SK-N-SH treated with all-trans-retinoic acid at 6 μM for 48 hours (cell line): ENCODE results near the gene TTC39C.

ENCODE experiments used
- BACH2 ChIP-seq: fragments of 250-450 bp; sonication (Bioruptor Pico); IDR thresholded peaks from 2 replicates; pipeline ENCODE4 v1.9.0; 2021; ENCODE audit warnings: mild to moderate bottlenecking, borderline replicate concordance
- GLIS3 ChIP-seq: fragments of 250-450 bp; sonication (Bioruptor Pico); IDR thresholded peaks from 2 replicates; pipeline ENCODE4 v1.5.0; 2020; ENCODE audit warnings: mild to moderate bottlenecking, moderate library complexity
- ISL1 ChIP-seq: fragments of 250-450 bp; sonication (Bioruptor Pico); IDR thresholded peaks from 2 replicates; pipeline ENCODE4 v2.1.2; 2022; ENCODE audit warnings: mild to moderate bottlenecking, moderate library complexity
- PPARA ChIP-seq: fragments of 250-450 bp; sonication (Bioruptor Pico); IDR thresholded peaks from 2 replicates; pipeline ENCODE4 v1.5.0; 2020; ENCODE audit warnings: mild to moderate bottlenecking, borderline replicate concordance
- SNAI2 ChIP-seq: fragments of 250-450 bp; sonication (Bioruptor Pico); IDR thresholded peaks from 2 replicates; pipeline ENCODE4 v1.5.0; 2020; ENCODE audit warnings: mild to moderate bottlenecking, moderate library complexity
- TCF4 ChIP-seq: fragments of 250-450 bp; sonication (Bioruptor Pico); IDR thresholded peaks from 2 replicates; pipeline ENCODE4 v1.8.0; 2021; ENCODE audit warnings: mild to moderate bottlenecking, moderate library complexity, borderline replicate concordance
- ZFP30 ChIP-seq: fragments of 450-650 bp; formaldehyde crosslinking; IDR thresholded peaks from 2 replicates; pipeline ENCODE4 v1.5.0; 2022; ENCODE audit warnings: mild to moderate bottlenecking, moderate library complexity
- ZNF8 ChIP-seq: fragments of 450-650 bp; formaldehyde crosslinking; IDR thresholded peaks from 2 replicates; pipeline ENCODE4 v1.5.0; 2020; ENCODE audit warnings: mild to moderate bottlenecking, moderate library complexity
- TF ChIP-seq, protein P1 (sequence below): fragments of 250-450 bp; sonication (Bioruptor Pico); IDR thresholded peaks from 2 replicates; pipeline ENCODE4 v1.5.1; 2021; ENCODE audit warnings: mild to moderate bottlenecking, moderate library complexity
- TF ChIP-seq, protein P2 (sequence below): fragments of 250-450 bp; sonication (Bioruptor Pico); IDR thresholded peaks from 2 replicates; pipeline ENCODE4 v1.8.0; 2020; ENCODE audit warnings: mild to moderate bottlenecking, moderate library complexity, borderline replicate concordance
- TF ChIP-seq, protein P3 (sequence below): fragments of 250-450 bp; sonication (Bioruptor Pico); IDR thresholded peaks from 2 replicates; pipeline ENCODE4 v1.5.1; 2020; ENCODE audit warnings: low read depth, mild to moderate bottlenecking, moderate library complexity

DNA sequence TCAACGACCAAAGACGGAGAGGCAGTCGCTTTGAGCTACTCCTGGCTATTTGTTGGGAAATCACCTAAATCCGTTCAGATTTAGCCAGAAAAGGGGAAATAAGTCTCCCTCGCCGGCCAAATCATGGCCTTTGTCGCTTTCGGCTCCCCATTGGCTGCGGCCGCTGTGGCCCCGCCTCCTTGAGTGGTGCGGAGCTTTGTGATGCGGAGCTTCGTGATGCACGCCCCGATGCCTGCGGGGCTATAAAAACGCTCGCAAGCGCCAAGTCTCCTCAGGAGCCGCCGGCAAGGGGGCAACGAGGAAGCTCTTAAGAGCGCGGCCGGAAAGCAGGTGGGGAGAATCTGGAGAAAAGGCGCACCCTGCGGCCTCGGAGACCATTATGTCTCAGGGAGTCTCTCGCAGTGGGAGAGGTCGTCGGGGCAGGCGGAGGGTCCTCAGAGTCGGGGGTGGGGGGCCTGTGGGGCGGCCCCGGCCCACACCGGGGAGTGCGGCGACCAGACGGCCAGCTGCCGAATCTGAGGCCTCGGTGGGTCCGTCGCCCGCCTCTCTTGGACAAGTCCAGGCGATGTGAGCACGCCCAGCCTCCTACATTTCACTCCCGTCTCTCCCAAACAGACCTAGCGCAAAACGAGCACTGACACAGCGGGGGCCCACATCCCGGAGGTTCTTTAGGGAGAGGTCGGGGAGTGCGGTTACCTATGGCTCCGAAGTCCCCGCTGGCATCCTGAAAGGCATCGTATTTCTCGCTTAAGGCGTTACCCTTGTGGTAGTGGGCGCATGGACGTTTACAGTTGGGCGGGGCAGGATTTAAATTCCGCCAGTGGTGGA, 124.4 kb downstream of the TTC39C start, which contains the start of gene CABYR:
- TF ChIP-seq ZNF8 (CRISPR knock-in tag) (no peak), GLIS3 (CRISPR knock-in tag) (peak; percentile 66; the same call in 1 of the 2 replicates), ZFP30 (CRISPR knock-in tag) (no peak), ISL1 (CRISPR knock-in tag) (no peak), BACH2 (CRISPR knock-in tag) (no peak), PPARA (CRISPR knock-in tag) (no peak), TCF4 (CRISPR knock-in tag) (no peak), SNAI2 (no peak)
- TF ChIP-seq, protein P1, sequence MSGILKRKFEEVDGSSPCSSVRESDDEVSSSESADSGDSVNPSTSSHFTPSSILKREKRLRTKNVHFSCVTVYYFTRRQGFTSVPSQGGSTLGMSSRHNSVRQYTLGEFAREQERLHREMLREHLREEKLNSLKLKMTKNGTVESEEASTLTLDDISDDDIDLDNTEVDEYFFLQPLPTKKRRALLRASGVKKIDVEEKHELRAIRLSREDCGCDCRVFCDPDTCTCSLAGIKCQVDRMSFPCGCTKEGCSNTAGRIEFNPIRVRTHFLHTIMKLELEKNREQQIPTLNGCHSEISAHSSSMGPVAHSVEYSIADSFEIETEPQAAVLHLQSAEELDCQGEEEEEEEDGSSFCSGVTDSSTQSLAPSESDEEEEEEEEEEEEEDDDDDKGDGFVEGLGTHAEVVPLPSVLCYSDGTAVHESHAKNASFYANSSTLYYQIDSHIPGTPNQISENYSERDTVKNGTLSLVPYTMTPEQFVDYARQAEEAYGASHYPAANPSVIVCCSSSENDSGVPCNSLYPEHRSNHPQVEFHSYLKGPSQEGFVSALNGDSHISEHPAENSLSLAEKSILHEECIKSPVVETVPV (CRISPR knock-in tag), result no peak
- TF ChIP-seq, protein P2, sequence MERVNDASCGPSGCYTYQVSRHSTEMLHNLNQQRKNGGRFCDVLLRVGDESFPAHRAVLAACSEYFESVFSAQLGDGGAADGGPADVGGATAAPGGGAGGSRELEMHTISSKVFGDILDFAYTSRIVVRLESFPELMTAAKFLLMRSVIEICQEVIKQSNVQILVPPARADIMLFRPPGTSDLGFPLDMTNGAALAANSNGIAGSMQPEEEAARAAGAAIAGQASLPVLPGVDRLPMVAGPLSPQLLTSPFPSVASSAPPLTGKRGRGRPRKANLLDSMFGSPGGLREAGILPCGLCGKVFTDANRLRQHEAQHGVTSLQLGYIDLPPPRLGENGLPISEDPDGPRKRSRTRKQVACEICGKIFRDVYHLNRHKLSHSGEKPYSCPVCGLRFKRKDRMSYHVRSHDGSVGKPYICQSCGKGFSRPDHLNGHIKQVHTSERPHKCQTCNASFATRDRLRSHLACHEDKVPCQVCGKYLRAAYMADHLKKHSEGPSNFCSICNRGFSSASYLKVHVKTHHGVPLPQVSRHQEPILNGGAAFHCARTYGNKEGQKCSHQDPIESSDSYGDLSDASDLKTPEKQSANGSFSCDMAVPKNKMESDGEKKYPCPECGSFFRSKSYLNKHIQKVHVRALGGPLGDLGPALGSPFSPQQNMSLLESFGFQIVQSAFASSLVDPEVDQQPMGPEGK (CRISPR knock-in tag), result no peak
- TF ChIP-seq, protein P3, sequence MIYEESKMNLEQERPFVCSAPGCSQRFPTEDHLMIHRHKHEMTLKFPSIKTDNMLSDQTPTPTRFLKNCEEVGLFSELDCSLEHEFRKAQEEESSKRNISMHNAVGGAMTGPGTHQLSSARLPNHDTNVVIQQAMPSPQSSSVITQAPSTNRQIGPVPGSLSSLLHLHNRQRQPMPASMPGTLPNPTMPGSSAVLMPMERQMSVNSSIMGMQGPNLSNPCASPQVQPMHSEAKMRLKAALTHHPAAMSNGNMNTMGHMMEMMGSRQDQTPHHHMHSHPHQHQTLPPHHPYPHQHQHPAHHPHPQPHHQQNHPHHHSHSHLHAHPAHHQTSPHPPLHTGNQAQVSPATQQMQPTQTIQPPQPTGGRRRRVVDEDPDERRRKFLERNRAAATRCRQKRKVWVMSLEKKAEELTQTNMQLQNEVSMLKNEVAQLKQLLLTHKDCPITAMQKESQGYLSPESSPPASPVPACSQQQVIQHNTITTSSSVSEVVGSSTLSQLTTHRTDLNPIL (CRISPR knock-in tag), result no peak
